Neuronal stem cell (in vitro differentiated cells): Measurements from ENCODE around the gene ATP1A4.

Experiments
- DNase-seq: peaks from one replicate; pipeline ENCODE4 v3.0.0-alpha.2; 2013; ENCODE audit warnings: low spot score
- H2AFZ ChIP-seq: one replicate; pipeline ENCODE4 v1.6.1; 2013; ENCODE audit warnings: mild to moderate bottlenecking, low read length, inconsistent platforms
- H2AK5ac ChIP-seq: 2 replicates; pipeline ENCODE4 v1.6.1; 2013; ENCODE audit warnings: low read depth, mild to moderate bottlenecking, inconsistent platforms, low read length, moderate library complexity, mixed read lengths
- H2BK120ac ChIP-seq: 2 replicates; pipeline ENCODE4 v1.6.1; 2013; ENCODE audit warnings: low read depth, mild to moderate bottlenecking, inconsistent platforms, low read length, moderate library complexity, mixed read lengths
- H2BK12ac ChIP-seq: one replicate; pipeline ENCODE4 v1.6.1; 2013; ENCODE audit warnings: low read length, inconsistent platforms
- H2BK15ac ChIP-seq: 2 replicates; pipeline ENCODE4 v1.6.1; 2013; ENCODE audit warnings: mild to moderate bottlenecking, low read length, inconsistent platforms, mixed read lengths
- H2BK5ac ChIP-seq: one replicate; pipeline ENCODE4 v1.6.1; 2013; ENCODE audit warnings: inconsistent platforms, mild to moderate bottlenecking, low read length, moderate library complexity
- H3K14ac ChIP-seq: one replicate; pipeline ENCODE4 v1.6.1; 2013; ENCODE audit warnings: low read length, inconsistent platforms
- H3K18ac ChIP-seq: 2 replicates; pipeline ENCODE4 v1.6.1; 2013; ENCODE audit warnings: low read length, inconsistent platforms
- H3K23ac ChIP-seq: 2 replicates; pipeline ENCODE4 v1.6.1; 2013; ENCODE audit warnings: low read depth, mild to moderate bottlenecking, mixed read lengths, low read length, inconsistent platforms; ENCODE audit not compliant: poor library complexity
- H3K27ac ChIP-seq: replicated peaks from 3 replicates; pipeline ENCODE4 v1.5.1; 2013; ENCODE audit warnings: low read length, inconsistent platforms
- H3K27me3 ChIP-seq, 3 experiments: 2 replicates each; pipeline ENCODE4 v1.6.1; 2013; ENCODE audit warnings: low read length in 3 of 3, mild to moderate bottlenecking in 2 of 3, inconsistent platforms in 1 of 3, low read depth in 1 of 3, mixed read lengths in 1 of 3, moderate library complexity in 1 of 3; ENCODE audit not compliant: control insufficient read depth in 3 of 3, insufficient read depth in 3 of 3
- H3K36me3 ChIP-seq, 2 donors: replicated peaks in 1 of 2; 2 replicates each; pipeline ENCODE4 v1.6.1; 2013; ENCODE audit warnings: low read length in 2 of 2; ENCODE audit not compliant: control insufficient read depth in 2 of 2, insufficient read depth in 2 of 2
- H3K4ac ChIP-seq: 2 replicates; pipeline ENCODE4 v1.6.1; 2013; ENCODE audit warnings: inconsistent platforms, mild to moderate bottlenecking, low read length, moderate library complexity
- H3K4me1 ChIP-seq, 2 donors: 1 replicate in 1 of 2; 2 replicates in 1 of 2; pipeline ENCODE4 v1.6.1; 2013; ENCODE audit warnings: low read length in 2 of 2, low read depth in 1 of 2; ENCODE audit not compliant: control insufficient read depth in 2 of 2, insufficient read depth in 1 of 2
- H3K4me2 ChIP-seq: one replicate; pipeline ENCODE4 v1.6.1; 2013; ENCODE audit warnings: mild to moderate bottlenecking, low read length, inconsistent platforms; ENCODE audit not compliant: insufficient read depth, poor library complexity, severe bottlenecking
- H3K4me3 ChIP-seq, 2 donors: 2 replicates each; pipeline ENCODE4 v1.5.1; 2013; ENCODE audit warnings: low read length in 2 of 2, mild to moderate bottlenecking in 2 of 2, inconsistent platforms in 1 of 2, moderate library complexity in 1 of 2
- H3K79me1 ChIP-seq: one replicate; pipeline ENCODE4 v1.6.1; 2013; ENCODE audit warnings: low read depth, mild to moderate bottlenecking, inconsistent platforms, low read length, moderate library complexity
- H3K9ac ChIP-seq: one replicate; pipeline ENCODE4 v1.6.1; 2013; ENCODE audit warnings: mild to moderate bottlenecking, low read depth, low read length, inconsistent platforms; ENCODE audit not compliant: poor library complexity
- H3K9me3 ChIP-seq, 2 donors: replicated peaks in 1 of 2; 2 replicates each; pipeline versions ENCODE3 to v1.6.1; 2013; ENCODE audit warnings: low read length in 2 of 2, mild to moderate bottlenecking in 2 of 2, inconsistent platforms in 1 of 2, low read depth in 1 of 2, mixed read lengths in 1 of 2, moderate library complexity in 1 of 2; ENCODE audit not compliant: control insufficient read depth in 2 of 2, insufficient read depth in 1 of 2
- H4K8ac ChIP-seq: one replicate; pipeline ENCODE4 v1.6.1; 2013; ENCODE audit warnings: low read depth, mild to moderate bottlenecking, inconsistent platforms, low read length, moderate library complexity
- H4K91ac ChIP-seq: one replicate; pipeline ENCODE4 v1.6.1; 2013; ENCODE audit warnings: low read length, low read depth, mild to moderate bottlenecking, inconsistent platforms; ENCODE audit not compliant: poor library complexity
- WGBS, 2 donors: extraction: QIAGEN DNeasy Blood & Tissue Kit; methylation state at CpG; one replicate each; pipeline ENCODE4 v1.1.7; 2013; ENCODE audit warnings: missing lambda C conversion rate in 2 of 2, mixed read lengths in 1 of 2; ENCODE audit not compliant: insufficient read length in 2 of 2, insufficient replicate concordance in 1 of 2; ENCODE audit errors: extremely low coverage in 2 of 2; 5-methylcytosine and 5-hydroxymethylcytosine counted together

Gene ATP1A4

GRCh38 chr1:160105155-160105554, 46.2 kb upstream of the ATP1A4 start:
- Histone ChIP-seq H2BK5ac (no peak overlapping the region), H3K18ac (no peak overlapping the region), H3K14ac (no peak overlapping the region), H3K36me3 (no peaks in the 10 kb centered on the region), H3K27me3 (no peaks in the 10 kb centered on the region), H3K9me3 (no peaks in the 10 kb centered on the region), H3K27ac (no peak overlapping the region), H2AFZ (no peak overlapping the region), H3K9ac (no peak overlapping the region), H4K91ac (no peak overlapping the region), H2BK15ac (no peak overlapping the region), H3K4ac (no peak overlapping the region), H3K4me1 (peaks cover 33 to 53% of the 10 kb centered on the region in 2 donors), H2AK5ac (no peak overlapping the region), H2BK120ac (no peak overlapping the region), H3K23ac (no peak overlapping the region), H3K4me3 (no peak overlapping the region), H3K79me1 (no peaks in the 10 kb centered on the region), H2BK12ac (no peak overlapping the region), H3K4me2 (no peak overlapping the region), H4K8ac (no peak overlapping the region)
- no peak for DNase-seq
- no CpG with 5 or more reads among the region's 5 CpGs for WGBS, 2 donors

GRCh38 chr1:160107512-160107911, 43.9 kb upstream of the ATP1A4 start:
- Histone ChIP-seq H3K4me1 (peaks cover 34 to 50% of the 10 kb centered on the region in 2 donors), H4K8ac (no peak overlapping the region)

DNA sequence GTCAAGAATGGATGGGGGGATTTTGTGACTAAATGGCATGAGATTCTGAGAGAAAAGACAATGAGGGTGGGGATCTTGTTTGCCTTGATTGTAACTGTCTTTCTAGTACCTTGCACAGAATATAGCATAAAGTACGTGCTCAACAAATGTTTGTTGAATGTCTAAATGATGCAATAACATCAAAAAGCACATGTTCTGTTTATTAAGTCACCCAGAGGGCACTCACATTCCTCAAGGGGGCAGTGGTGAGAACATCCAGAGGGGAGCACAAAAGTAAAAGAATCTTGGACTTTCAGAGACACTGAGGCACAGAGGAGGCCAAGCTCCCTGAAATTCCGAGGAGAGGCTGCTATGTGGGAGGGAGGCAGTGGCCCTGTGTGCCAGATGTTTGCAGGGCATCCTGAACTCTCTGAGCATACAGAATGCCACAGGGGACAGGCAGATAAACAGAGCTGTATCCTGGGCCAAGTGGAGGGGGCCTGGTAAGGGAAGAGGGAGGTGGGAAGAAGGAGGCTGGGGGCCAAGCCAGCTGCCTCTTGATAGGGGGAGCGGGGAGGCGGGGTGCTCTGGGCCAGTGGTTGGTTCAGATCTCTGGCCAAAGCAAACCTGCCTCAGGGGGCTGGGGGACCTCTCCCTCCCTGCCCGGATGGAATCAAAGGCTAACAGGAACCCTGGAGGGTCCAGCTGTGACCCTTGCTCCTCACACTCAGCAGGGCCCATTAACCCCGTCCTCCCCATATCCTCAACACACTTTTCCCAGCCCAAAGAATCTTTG, 42.3 kb upstream of the ATP1A4 start:
- H2BK15ac ChIP-seq, result no peak overlapping the region
- no CpG with 5 or more reads among the region's 6 CpGs for WGBS, 2 donors
- no peaks in the 10 kb centered on the region for H3K36me3 ChIP-seq
- no peak overlapping the region for H3K4me3 ChIP-seq
- no peak overlapping the region for H3K14ac ChIP-seq
- no peaks in the 10 kb centered on the region for H3K79me1 ChIP-seq
- no peak overlapping the region for H3K23ac ChIP-seq
- no peak overlapping the region for H4K8ac ChIP-seq
- H3K4ac ChIP-seq, result no peak overlapping the region
- no peak overlapping the region for H3K9ac ChIP-seq
- H2BK5ac ChIP-seq, result no peak overlapping the region
- peak overlapping the region; percentile 38 for H2AFZ ChIP-seq
- DNase-seq, result no peak
- peak overlapping the region; percentile 73 for H2BK12ac ChIP-seq
- no peak overlapping the region for H2BK120ac ChIP-seq
- H3K27me3 ChIP-seq, result no peaks in the 10 kb centered on the region
- peak overlapping the region; percentile 79 for H3K18ac ChIP-seq
- no peaks in the 10 kb centered on the region for H3K9me3 ChIP-seq
- no peak overlapping the region for H2AK5ac ChIP-seq
- peak overlapping the region; percentile 79 for H3K27ac ChIP-seq
- H3K4me2 ChIP-seq, result peak overlapping the region; percentile 26
- peaks cover 37 to 41% of the 10 kb centered on the region in 2 donors for H3K4me1 ChIP-seq
- H4K91ac ChIP-seq, result no peak overlapping the region

More at GRCh38 chr1:160107512-160107911, 43.9 kb upstream of the ATP1A4 start:
- Histone ChIP-seq H3K36me3 (no peaks in the 10 kb centered on the region), H4K91ac (no peak overlapping the region), H3K4me3 (no peak overlapping the region), H3K27me3 (no peaks in the 10 kb centered on the region), H2BK5ac (no peak overlapping the region), H3K23ac (no peak overlapping the region), H2BK120ac (no peak overlapping the region), H2BK15ac (no peak overlapping the region), H3K18ac (no peak overlapping the region), H3K27ac (no peak overlapping the region), H3K9ac (no peak overlapping the region), H3K79me1 (no peaks in the 10 kb centered on the region), H3K4ac (no peak overlapping the region), H3K4me2 (no peak overlapping the region), H2AK5ac (no peak overlapping the region), H2BK12ac (no peak overlapping the region), H2AFZ (no peak overlapping the region), H3K9me3 (no peaks in the 10 kb centered on the region), H3K14ac (no peak overlapping the region)
- DNase-seq, result no peak
- no CpG with 5 or more reads among the region's 1 CpG for WGBS, 2 donors

DNA sequence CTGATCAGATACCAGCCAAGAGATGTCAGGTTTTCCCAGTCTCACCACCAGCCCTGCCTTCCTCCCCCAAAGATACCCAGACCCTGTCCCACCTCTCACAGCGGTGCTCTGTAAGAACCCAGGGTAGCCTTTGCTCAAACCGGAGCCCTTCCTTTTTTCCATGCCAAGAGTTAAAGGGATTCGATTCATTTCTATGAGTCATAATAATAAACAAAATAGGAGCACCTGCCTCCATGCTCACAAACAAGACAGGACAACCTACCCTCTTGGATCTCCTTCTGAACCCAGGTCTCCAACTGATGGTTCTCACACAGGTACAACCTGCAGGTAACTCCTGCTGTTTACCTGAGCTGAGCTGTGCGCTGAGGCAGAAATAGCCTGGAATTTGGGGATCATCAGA, 41.7 kb upstream of the ATP1A4 start:
- Histone ChIP-seq H3K4me2 (no peak overlapping the region), H3K4ac (no peak overlapping the region), H2AFZ (no peak overlapping the region), H3K14ac (no peak overlapping the region), H4K8ac (no peak overlapping the region), H2AK5ac (no peak overlapping the region), H3K4me3 (no peak overlapping the region), H3K36me3 (no peaks in the 10 kb centered on the region), H2BK5ac (no peak overlapping the region), H3K79me1 (no peaks in the 10 kb centered on the region), H4K91ac (no peak overlapping the region), H3K4me1 (peaks cover 38 to 42% of the 10 kb centered on the region in 2 donors), H3K18ac (no peak overlapping the region), H3K23ac (no peak overlapping the region), H3K27ac (peak overlapping the region; percentile 79), H2BK15ac (no peak overlapping the region), H3K9ac (no peak overlapping the region), H3K27me3 (no peaks in the 10 kb centered on the region), H2BK12ac (no peak overlapping the region), H2BK120ac (no peak overlapping the region), H3K9me3 (no peaks in the 10 kb centered on the region)
- no peak for DNase-seq
- no CpG with 5 or more reads among the region's 4 CpGs for WGBS, 2 donors
